Epithelial cell of esophagus (primary cell): ENCODE data around the gene TNFSF13B.

Experiments used
- DNase-seq: peaks from one replicate; pipeline ENCODE4 v3.0.0; 2010; ENCODE audit warnings: low read depth
- H3K4me3 ChIP-seq: 2 replicates; pipeline ENCODE4 v1.5.1; 2011; ENCODE audit warnings: mild to moderate bottlenecking, low read length, control low read depth
- CTCF ChIP-seq: IDR thresholded peaks from 2 replicates; pipeline ENCODE4 v1.5.1; 2011; ENCODE audit warnings: low read depth, mild to moderate bottlenecking, low read length, control low read depth, inconsistent platforms; ENCODE audit not compliant: insufficient read depth; ENCODE audit errors: missing control alignments

Gene TNFSF13B

DNA sequence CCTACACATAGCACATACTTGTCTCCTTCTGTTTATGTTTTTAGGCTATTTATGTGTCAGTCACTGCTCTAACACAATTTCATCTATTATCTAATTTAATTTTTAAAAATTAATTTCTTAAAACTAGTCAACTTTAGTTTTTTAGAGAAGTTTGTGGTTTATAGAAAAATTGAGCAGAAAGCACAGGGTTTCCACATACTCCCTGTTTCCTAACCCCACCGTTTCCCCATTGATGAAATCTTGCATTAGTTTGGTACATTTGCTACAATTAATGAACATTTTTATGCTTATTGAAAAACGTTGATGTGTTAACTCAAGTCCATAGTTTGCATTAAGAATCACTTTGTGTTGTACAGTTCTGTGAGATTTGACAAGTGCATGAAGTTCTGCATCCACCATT is 53.5 kb downstream of the TNFSF13B start:
- no peak for DNase-seq
- no peak overlapping the region for H3K4me3 ChIP-seq
- no peak for TF ChIP-seq CTCF

DNA sequence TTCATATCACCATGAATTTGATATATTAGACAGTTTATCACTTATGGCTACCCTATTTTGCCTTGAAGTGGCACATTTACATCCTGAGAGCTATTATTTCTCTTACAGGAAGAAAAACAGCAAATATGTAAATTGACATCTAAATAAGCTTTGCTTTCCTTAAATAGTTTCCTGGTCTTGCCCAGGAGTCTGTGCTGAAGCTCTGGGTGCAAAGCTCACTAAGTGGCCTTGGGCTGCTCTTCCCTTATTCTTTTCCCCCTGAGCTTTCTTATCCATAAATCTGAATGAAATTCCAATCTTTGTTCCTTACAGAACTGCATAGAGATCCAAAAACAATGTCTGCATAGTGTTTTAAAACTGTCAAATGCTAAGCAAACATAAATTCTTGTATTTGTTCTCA is 56.3 kb downstream of the TNFSF13B start:
- no peak for TF ChIP-seq CTCF
- no peak for DNase-seq
- no peak overlapping the region for H3K4me3 ChIP-seq

DNA sequence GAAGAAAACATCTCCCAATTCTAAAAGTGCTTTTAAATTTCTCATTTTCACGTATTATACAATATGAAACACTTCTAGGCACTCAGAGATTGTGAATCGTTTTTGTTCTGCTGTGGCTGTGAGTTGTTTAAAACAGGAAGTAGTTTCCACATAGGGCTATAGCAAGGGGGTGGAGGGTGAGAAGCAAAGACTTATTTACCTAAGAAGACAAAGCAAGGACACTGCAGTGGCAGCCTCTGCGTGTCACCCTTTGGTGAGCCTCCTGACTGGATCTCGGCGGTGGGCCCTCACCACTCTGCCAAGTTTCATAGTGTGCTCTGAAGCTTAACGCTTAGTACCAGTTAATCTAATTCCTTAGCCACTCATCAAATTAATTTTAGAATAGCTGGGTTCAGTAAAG is 56.8 kb downstream of the TNFSF13B start:
- no peak for TF ChIP-seq CTCF
- H3K4me3 ChIP-seq = no peak overlapping the region
- DNase-seq = peak; percentile 2

DNA sequence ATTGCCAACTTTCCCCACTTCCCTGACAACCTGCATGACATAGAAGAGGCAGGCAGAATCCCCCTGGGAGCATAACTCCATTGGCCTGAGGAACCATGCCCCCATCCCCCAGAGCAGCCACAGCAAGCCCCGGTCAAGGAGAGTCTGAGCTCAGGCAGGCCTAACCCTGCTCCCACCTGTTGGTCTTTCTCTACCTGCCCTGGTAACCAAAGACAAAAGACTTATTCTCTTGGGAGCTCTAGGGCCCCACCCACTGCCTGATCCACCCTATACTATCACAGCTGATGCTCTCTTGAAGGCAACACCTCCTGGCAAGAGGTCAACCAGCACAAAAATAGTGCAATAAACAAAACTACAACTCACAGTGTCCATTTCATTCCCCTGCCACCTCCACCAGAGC is 59.3 kb downstream of the TNFSF13B start:
- no peak for DNase-seq

DNA sequence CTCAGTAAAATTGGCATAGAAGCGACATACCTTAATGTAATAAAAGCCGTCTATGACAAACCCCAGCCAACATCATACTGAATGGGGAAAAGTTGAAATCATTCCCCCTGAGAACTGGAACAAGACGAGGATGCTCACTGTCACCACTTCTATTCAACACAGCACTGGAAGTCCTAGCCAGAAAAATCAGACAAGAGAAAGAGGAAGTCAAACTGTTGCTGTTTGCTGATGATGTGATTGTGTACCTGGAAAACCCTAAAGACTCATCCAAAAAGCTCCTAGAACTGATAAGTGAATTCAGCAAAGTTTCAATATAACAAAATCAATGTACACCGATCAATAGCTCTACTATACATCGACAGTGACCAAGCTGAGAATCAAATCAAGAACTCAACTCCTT is 63.3 kb downstream of the TNFSF13B start:
- H3K4me3 ChIP-seq = no peak overlapping the region
- DNase-seq = no peak
- no peak for TF ChIP-seq CTCF

More for the DNA sequence above, 59.3 kb downstream of the TNFSF13B start:
- H3K4me3 ChIP-seq = no peak overlapping the region
- no peak for TF ChIP-seq CTCF

DNA sequence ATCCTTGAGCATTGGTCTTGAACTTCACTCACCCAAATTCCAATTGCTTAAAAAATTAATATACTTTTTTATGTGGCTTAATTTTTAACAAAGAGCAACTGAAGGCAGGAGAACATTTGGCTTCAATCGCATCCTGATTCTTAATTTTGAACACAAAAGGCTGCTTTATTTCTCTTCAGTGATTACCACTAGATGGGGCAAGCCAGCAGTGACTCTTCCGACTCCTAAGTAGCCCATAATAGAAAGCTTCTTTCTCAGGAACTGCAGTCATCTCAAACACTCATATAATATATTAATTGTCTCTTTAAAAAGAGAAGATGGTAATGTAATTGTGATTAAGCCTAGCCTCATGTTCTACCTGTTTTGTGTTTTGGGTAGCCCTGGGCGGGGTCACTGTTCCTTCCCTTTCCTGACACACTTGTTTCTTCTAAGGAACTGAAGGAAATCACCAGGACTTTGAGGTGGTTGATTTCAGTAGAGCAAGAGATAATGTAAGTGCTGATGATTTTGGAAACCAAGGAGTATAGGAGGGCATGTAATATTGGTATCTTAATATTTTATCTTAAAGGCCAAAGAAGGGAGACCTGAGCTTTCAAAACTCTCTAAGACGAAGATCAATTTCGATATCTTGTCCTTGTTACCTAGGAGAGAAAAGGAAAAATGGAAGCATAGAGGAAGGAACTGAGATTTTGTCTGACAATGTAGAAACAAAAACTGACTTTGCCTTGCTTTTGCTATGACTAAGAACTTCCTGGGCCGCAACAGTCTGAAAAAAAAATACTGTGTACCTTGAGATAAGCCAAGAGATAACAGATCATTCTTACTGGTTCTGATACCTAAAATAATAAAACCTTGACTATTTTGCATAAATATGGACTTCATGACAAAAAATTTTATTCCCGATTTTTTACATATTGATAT is 73.1 kb downstream of the TNFSF13B start:
- DNase-seq = peak; percentile 63
- no peak overlapping the region for H3K4me3 ChIP-seq
- TF ChIP-seq CTCF = peak; percentile 69

- TF ChIP-seq CTCF = no peak
- no peak overlapping the region for H3K4me3 ChIP-seq
- no peak for DNase-seq
These were observed 75.5 kb downstream of the TNFSF13B start for GRCh38 chr13:108345016-108345415.
